HG02852 (cell line): ENCODE measurements around the gene ZNF25.
"Not testable (repeated sequence)": the region's sequence is repeated elsewhere in the genome, so short reads cannot be mapped to it uniquely, and the experiment has no call there.

Experiments
- ATAC-seq: cut with Tn5 transposase; IDR thresholded peaks from one replicate; pipeline ENCODE4 v1.9.1; 2021; ENCODE audit warnings: mild to moderate bottlenecking, moderate library complexity; ENCODE audit not compliant: unreplicated experiment

ZNF25 gene

GRCh38 chr10:37948210-37948609 lies 28.2 kb downstream of the ZNF25 start:
- ATAC-seq, result no peak

GRCh38 chr10:37947526-37947925 lies 28.9 kb downstream of the ZNF25 start:
- no peak for ATAC-seq

DNA sequence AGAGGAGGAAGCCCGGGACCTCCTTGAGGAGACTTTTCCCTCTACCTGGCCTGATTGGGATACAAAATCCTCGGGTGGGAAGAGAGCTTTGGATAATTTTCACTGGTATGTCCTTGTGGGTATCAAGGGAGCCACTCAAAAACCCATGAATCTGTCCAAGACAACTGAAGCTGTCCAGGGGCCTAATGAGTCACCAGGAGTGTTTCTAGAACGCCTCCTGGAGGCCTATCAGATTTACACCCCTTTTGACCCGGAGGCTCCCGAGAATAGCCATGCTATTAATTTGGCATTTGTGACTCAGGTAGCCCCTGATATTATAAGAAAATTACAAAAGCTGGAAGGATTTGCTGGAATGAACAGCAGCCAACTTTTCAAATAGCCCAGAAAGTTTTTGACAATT lies 38.6 kb downstream of the ZNF25 start:
- ATAC-seq, result no peak

- no peak for ATAC-seq
Measured at GRCh38 chr10:37934791-37935190, 41.7 kb downstream of the ZNF25 start.

GRCh38 chr10:37930423-37930822 lies 46.0 kb downstream of the ZNF25 start:
- no peak for ATAC-seq

- ATAC-seq, result not testable (repeated sequence)
Measured at GRCh38 chr10:37908165-37908564, 68.3 kb downstream of the ZNF25 start.

DNA sequence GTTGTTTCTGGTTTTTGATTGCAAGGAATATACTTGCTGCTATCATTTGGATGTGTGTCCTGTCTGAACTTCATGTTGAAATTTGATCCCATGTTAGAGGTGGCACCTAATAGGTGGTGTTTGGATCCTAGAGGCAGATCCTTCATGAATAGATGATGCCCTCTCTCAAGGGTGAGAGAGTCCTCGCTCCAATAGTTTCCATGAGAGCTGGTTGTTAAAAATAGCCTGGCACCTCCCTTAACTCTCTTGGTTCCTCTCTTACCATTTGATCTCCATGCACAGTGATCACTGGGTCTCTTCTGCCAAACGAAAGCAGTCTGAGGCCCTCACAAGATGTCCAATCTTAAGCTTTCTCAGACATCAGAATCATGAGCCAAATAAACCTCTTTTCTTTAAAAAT lies 70.1 kb downstream of the ZNF25 start:
- no peak for ATAC-seq
